ENCODE results near the gene AP3B1.
A peak's percentile ranks its signal among the peaks of the same experiment; 100 is the strongest.
"Not testable (repeated sequence)": the region's sequence is repeated elsewhere in the genome, so short reads cannot be mapped to it uniquely, and the experiment has no call there.

AP3B1 gene

GRCh38 chr5:78132507-78132906 lies 162.0 kb downstream of the AP3B1 start:
- DNase-seq, result no peak

GRCh38 chr5:78129597-78129996 lies 164.9 kb downstream of the AP3B1 start:
- no peak for DNase-seq

- DNase-seq, result no peak
Measured at GRCh38 chr5:78127875-78128274, 166.6 kb downstream of the AP3B1 start.

- no peak for DNase-seq
Measured at GRCh38 chr5:78126536-78126935, 168.0 kb downstream of the AP3B1 start.

DNA sequence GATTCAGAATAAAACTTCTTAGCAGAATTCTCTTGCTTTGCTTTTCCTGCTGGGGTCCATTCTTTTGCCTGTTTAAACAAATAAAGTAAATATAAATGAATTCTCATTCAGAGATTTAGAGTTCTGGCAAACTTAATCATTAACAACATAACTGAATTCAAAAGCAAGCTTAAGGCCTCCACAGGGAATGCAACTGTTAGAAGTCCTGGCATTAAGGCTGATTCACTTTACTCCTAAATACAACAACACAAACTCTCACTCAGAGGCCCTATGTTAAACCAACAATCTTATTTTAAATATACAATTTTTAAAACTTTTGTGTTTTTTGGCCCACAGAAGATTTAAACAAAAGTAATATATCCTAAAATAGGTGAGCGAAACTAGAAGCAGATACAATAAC lies 178.3 kb downstream of the AP3B1 start:
- no peak for DNase-seq

DNA sequence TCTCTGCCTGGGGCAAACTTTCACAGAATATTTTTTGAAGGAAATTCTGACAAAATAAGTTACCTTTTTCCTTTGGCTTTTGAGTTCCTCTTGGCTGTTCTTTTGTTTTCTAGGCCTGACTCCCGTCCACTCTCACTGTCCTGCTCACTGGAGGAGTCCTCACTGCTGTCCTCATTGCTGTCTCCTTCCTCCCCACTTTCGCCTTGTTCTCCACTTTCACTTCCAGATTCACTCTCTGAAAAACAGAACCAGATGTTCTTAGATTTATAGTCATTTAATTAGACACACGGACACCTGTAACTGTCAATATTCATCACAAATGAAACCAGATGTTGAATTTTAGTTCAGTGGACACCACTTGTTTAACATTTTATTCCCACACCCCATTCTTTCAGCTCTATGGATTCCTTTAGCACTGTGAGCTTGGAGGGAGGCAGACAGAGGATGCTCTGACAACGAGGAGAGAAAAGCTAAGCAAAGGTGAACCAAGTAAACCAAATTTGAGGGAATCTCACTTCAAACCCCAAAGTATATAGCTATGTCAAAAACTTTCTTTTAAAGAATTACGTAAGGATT lies 180.7 kb downstream of the AP3B1 start:
- peak in 1 of 14 donors; percentile 0 for DNase-seq

GRCh38 chr5:78112931-78113330 lies 181.6 kb downstream of the AP3B1 start:
- DNase-seq, result no peak

DNA sequence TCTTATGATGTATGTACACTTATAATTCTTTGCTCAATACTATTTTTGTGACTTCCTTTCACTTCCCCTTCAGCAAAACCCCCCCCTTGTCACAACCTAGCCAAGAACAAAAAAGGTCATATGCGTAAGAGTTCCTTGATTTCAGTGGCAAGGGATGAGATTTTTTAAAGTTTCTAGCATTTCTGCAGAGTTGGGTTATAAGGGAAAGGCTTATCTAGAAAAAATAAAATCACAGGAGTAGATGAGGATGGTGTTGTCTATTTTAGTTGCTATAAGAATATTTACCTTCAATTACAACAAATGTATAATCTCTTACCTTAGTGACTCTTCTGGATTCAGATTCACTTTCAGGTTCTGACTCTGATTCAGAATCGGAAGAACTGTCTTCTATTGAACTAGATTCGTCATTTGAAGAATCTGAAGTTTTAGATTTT lies 184.6 kb downstream of the AP3B1 start:
- DNase-seq, result no peak

DNA sequence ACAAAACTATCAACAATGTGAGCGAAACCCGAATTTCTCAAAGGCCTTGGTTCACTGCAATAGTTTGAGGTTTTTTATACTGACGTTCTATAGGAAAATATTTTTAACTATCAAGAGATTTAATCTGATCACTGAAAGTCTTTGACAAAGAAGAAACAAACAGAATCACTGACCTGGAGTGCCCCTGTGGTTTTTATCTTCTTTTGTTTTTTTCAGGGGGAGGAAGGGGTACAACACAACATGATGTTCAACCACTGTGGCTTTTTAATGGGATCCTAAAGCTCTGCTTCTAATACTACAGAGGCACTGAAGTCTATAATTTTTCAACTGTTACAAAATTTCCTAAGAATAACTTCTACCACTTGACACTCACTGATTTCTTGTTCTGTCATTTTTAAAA lies 185.9 kb downstream of the AP3B1 start:
- DNase-seq, result no peak

- no peak for DNase-seq
Measured at GRCh38 chr5:78103232-78103918, 191.1 kb downstream of the AP3B1 start.

DNA sequence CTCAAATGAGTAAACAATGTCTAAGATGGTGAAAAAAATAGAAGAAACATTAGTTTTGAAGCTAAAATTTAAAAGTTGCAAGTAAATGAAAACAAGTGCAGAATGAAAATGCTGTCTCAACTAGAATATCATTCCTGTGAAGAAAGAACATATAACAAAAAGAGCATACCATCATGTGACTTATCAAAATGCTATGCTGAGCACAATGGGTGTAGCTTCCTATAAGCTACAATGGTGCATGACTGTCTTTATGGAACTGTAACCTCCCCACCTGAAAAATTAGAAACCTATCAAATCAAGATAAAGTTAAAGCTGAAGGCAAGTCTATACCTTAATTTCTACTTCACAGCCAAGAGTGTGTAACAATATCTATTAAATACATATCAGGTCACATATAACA lies 192.0 kb downstream of the AP3B1 start:
- DNase-seq, result no peak

- DNase-seq, result no peak
Measured at GRCh38 chr5:78095125-78095524, 199.4 kb downstream of the AP3B1 start.

- DNase-seq, result no peak
Measured at GRCh38 chr5:78090002-78090401, 204.5 kb downstream of the AP3B1 start.

DNA sequence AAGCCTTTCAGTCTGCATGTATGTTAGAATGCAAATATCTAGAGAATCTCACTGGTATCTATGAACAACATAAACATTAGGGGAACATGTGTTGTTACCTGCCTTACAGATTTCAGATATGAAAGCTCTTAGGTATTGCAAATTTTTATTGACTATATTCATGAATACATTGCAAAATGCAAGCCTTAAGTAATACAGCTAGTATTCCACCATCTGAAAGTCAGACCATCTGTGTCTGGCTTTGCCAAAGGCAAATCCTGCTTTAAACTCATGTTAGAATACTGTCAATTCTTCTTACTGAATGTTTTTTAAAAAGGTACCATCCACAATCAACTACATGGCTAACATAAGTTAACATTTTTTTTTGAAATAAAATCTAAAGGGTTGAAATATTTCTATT lies 215.6 kb downstream of the AP3B1 start:
- DNase-seq, result no peak

- DNase-seq, result no peak
Measured at GRCh38 chr5:78077369-78078068, 217.0 kb downstream of the AP3B1 start.

DNA sequence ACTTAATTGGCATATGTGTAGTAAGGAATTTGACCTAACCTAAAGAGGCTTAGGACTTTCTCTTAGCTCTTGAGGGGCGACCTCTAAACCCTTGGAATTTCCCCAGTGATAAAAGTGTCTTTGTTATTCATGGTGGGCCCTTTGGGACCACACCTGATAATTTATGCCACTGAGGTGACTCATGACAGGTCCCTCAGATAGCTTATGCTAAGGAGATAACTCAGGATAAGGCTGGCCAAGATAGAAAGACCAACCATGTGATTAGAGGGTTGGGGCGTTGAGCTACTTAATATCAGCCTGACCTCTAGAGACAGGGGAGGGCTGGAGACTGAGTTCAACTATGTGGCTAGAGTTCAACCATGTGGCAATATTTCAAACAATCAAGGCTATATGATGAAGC lies 218.1 kb downstream of the AP3B1 start:
- no peak for DNase-seq

DNA sequence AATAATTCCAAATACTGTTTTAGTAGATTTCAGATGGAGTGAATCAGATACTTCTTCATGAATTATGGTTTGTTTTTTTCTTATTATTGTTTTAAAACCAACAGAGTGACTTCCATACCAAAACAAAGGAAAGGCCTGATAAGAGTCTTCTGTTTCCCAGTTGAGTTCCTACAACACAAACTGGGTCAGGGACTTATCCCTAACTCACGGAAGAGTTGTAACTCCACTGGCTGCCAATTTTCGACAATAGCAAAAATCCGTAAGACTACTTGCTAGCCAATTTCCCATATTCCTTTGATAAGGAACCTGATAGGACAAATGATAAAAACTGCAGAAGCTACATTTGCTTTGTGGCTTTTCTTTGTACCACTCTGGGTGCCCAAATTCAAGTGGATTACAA lies 219.2 kb downstream of the AP3B1 start:
- DNase-seq, result no peak

DNA sequence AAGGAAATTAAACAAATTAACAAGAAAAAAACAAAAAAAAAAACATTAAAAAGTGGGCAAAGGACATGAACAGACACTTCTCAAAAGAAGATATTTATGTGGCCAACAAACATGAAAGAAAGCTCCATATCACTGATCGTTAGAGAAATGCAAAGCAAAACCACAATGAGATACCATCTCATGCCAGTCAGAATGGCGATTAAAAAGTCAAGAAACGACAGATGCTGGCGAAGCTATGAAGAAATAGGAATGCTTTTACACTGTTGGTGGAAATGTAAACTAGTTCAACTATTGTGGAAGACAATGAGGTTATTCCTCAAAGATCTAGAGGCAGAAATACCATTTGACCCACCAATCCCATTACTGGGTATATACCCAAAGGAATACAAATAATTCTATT lies 223.8 kb downstream of the AP3B1 start:
- DNase-seq, result not testable (repeated sequence)

DNA sequence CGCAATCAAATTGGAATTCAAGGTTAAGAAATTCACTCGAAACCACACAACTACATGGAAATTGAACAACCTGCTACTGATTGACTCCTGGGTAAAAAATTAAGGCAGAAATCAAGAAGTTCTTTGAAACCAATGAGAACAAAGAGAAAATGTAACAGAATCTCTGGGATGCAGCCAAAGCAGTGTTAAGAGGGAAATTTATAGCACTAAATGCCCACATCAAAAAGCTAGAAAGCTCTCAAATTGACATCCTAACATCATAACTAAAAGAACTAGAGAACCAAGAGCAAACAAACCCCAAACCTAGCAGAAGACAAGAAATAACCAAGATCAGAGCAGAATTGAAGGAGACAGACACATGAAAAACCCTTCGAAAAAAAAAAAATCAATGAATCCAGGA lies 226.9 kb downstream of the AP3B1 start:
- not testable (repeated sequence) for DNase-seq

- DNase-seq, result not testable (repeated sequence)
Measured at GRCh38 chr5:78066722-78067121, 227.8 kb downstream of the AP3B1 start.

DNA sequence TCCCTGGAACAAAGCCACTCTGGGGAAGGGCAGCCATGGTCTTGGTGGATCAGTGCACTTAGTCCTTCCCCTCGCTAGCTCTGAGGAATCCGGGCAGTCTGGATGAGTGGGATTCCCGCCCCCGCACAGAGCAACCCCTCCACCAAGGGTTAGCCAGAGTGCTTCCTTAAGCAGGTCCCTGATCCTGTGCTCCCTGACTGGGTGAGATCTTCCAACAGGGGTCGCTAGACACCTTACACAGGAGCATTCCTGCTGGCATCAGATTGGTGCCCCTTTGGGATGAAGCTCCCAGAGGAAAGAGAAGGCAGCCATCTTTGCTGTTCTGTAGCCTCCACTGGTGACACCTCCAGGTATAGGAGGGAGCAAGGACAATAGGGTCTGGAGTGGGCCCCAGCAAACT lies 228.8 kb downstream of the AP3B1 start:
- DNase-seq, result no peak

DNA sequence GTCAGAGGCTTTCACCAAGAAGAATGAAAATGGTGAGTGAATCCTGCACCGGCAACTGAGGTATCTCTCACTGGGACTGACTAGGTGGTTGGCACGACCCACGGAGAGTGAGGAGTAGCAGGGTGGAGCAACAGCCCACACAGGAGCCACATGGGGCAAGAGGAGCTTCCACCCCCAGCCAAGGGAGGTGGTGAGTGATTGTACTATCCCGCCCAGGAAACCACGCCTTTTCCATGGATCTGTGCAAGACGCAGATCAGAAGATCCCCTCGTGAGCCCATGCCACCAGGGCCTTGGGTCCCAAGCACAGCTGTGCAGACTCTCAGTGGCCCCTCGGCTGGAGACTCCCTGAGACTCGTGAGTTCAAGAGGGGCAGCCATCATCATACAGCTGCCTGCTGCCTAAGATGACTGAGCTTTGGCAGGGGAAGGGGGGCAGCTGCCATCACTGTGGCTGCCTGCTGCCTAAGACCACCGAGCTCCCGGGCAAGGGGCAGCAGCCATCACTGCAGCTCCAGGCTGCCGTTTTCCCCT lies 229.5 kb downstream of the AP3B1 start:
- no peak for DNase-seq

GRCh38 chr5:78063495-78063894 lies 231.0 kb downstream of the AP3B1 start:
- DNase-seq, result no peak

DNA sequence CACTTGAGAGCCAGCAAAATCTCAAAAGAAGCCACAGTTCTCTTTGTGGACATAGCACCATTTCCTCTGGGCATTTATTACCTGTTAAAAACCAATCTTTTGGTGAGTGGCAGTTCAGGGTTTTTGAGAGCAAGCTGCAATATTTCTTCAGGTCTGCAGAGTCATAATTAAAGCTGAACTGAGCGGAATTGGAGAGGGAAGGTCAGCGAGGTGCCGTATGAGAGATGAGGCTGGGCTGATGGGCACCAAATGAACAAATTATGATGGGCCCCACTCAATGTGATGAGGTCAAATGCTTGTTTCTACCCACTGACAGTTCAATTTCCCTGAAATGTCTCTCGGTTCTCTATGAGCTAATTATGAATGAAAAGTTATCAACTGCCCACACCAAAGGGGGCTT lies 231.9 kb downstream of the AP3B1 start:
- no peak for DNase-seq
